HG03432 (cell line): ENCODE results near the gene NR2C2.

ENCODE experiments used
- ATAC-seq: cut with Tn5 transposase; IDR thresholded peaks from one replicate; pipeline ENCODE4 v1.9.1; 2021; ENCODE audit warnings: mild to moderate bottlenecking, moderate library complexity; ENCODE audit not compliant: unreplicated experiment

The NR2C2 gene

GRCh38 chr3:15096046-15096445 lies 148.7 kb downstream of the NR2C2 start:
- no peak for ATAC-seq

DNA sequence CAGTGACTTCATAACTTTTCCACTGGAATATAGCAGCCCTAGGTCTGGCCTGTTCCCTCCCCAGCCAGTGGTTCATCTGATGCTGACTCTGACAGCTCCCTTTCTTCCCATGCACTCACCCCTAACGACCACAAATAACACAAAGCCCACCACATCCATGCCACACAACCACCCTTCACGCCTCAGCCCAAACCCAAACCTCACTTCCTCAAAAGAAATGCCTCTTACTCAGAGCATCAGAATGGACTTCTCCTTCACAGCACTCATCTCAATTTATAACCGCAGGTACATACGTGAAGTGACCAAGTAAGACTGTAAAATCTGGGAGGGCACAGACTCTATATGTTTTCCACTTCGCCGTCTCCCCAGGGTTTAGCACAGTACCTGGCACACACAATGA lies 150.5 kb downstream of the NR2C2 start:
- ATAC-seq: no peak
